ENCODE data around the gene SNF8. TPM values are rescaled to one million over a fixed set of nuclear protein-coding genes. Genes with fewer than 3 reads are reported as not detected.

The SNF8 gene
- total RNA-seq, 1 experiment from 2014 or later: 129 TPM

GRCh38 chr17:48961516-48962233 is 17.0 kb upstream of the SNF8 start:
- H3K18ac ChIP-seq (ENCODE audit: insufficient read length, low read depth, low read length): no peak overlapping the region
- H3K9me3 ChIP-seq (ENCODE audit: control insufficient read depth, low read depth, low read length): no peaks in the 10 kb centered on the region
- Mint-ChIP-seq H3K4me1 (peaks cover 25 to 36% of the 10 kb centered on the region in 2 experiments), H3K27me3 (ENCODE audit: low read depth) (peaks cover 9% of the 10 kb centered on the region), H3K27ac (peak overlapping the region; percentile 25 to 32 (median 28); a peak in 2 of 7 replicates), H3K4me3 (peak overlapping the region in 1 of 2 experiments; percentile 56; a peak in 3 of 5 replicates), H3K36me3 (ENCODE audit: insufficient read depth in 1 of 3, low read depth in 3 of 3) (no peaks in the 10 kb centered on the region), H3K9me3 (no peaks in the 10 kb centered on the region; a peak in 1 of 5 replicates)
- no peak overlapping the region for H3K56ac ChIP-seq (ENCODE audit: insufficient read length, low read depth, low read length)
- H3K14ac ChIP-seq (ENCODE audit: insufficient read depth, low read length): no peak overlapping the region
- no peak for TF ChIP-seq CTCF (conservative IDR thresholded peaks at IDR 0.05)
- H4K91ac ChIP-seq (ENCODE audit: insufficient read length, low read depth, low read length): no peak overlapping the region
- H2BK20ac ChIP-seq (ENCODE audit: low read depth, low read length, poor library complexity, severe bottlenecking): no peak overlapping the region
- H3K79me2 ChIP-seq (ENCODE audit: insufficient read depth, low read length): no peaks in the 10 kb centered on the region
- no CpG with 5 or more reads among the region's 10 CpGs for WGBS (ENCODE audit: extremely low coverage, insufficient read length, low lambda C conversion rate)
- H3K23ac ChIP-seq (ENCODE audit: insufficient read length, low read depth, low read length): no peak overlapping the region
- no peaks in the 10 kb centered on the region for H3K27me3 ChIP-seq (ENCODE audit: insufficient read depth, low read length)
- H4K8ac ChIP-seq (replicated peaks; ENCODE audit: insufficient read length, low read depth, low read length): no peak overlapping the region
- H2BK120ac ChIP-seq (ENCODE audit: low read depth, low read length, poor library complexity, severe bottlenecking): no peak overlapping the region
- peaks cover 3% of the 10 kb centered on the region for H3K23me2 ChIP-seq (ENCODE audit: insufficient read length, low read depth, low read length, poor library complexity, severe bottlenecking)
- H3K4me2 ChIP-seq (ENCODE audit: insufficient read depth, insufficient read length, low read length): peak overlapping the region; percentile 38
- H4K5ac ChIP-seq (ENCODE audit: insufficient read length, low read depth, low read length): no peak overlapping the region
- no peak overlapping the region for H2BK12ac ChIP-seq (ENCODE audit: insufficient read length, low read depth, low read length)
- H3K9ac ChIP-seq (ENCODE audit: extremely low read depth, insufficient read length, low read length): no peak overlapping the region
- DNase-seq: peak; percentile 87
- peaks cover 2% of the 10 kb centered on the region; the same call in 1 of the 2 replicates for H3K4me1 ChIP-seq (ENCODE audit: insufficient read depth, low read length)
- H3K27ac ChIP-seq (ENCODE audit: insufficient read length, low read depth, low read length): no peak overlapping the region
- H4K20me1 ChIP-seq (ENCODE audit: control insufficient read depth, insufficient read depth, insufficient read length): no peaks in the 10 kb centered on the region
- H2AK5ac ChIP-seq (ENCODE audit: insufficient read length, low read length): no peak overlapping the region
- no peak overlapping the region for H3K4ac ChIP-seq (ENCODE audit: low read depth, low read length)
- no peaks in the 10 kb centered on the region for H3K79me1 ChIP-seq (ENCODE audit: insufficient read depth, low read depth, low read length, poor library complexity, severe bottlenecking)
- H2BK15ac ChIP-seq (ENCODE audit: low read depth, low read length): no peak overlapping the region
- H2BK5ac ChIP-seq (ENCODE audit: insufficient read length, low read length): no peak overlapping the region
- H3T11ph ChIP-seq (ENCODE audit: low read length): no peak overlapping the region
- H2AFZ ChIP-seq (ENCODE audit: low read length): no peak overlapping the region
